Esophagus muscularis mucosa (tissue), 4 donors: ENCODE results near the gene PPP2R5C. TPM values are rescaled to one million over a fixed set of nuclear protein-coding genes. Genes with fewer than 3 reads are reported as not detected.

Experiments used
- DNase-seq: peaks from one replicate; pipeline ENCODE4 v3.0.0-alpha.2; 2017; ENCODE audit errors: extremely low spot score
- H3K27ac ChIP-seq, 4 donors: fragments of 200-600 bp; sonication (generic); replicated peaks in 1 of 4; 1 replicate in 3 of 4; 2 replicates in 1 of 4; pipeline ENCODE4 v1.5.1; 2016 to 2019; ENCODE audit warnings: mild to moderate bottlenecking in 1 of 4
- H3K27me3 ChIP-seq, 4 donors: fragments of 200-600 bp; sonication (generic); one replicate each; pipeline versions ENCODE4 v1.5.1 to v1.6.0; 2016 to 2019
- H3K36me3 ChIP-seq, 4 donors: fragments of 200-600 bp; sonication (generic); one replicate each; pipeline ENCODE4 v1.5.1; 2016 to 2019
- H3K4me1 ChIP-seq, 4 donors: fragments of 200-600 bp; sonication (generic); one replicate each; pipeline ENCODE4 v1.5.1; 2016 to 2019
- H3K4me3 ChIP-seq, 4 donors: fragments of 200-600 bp; sonication (generic); 1 replicate in 2 of 4; 2 replicates in 2 of 4; pipeline ENCODE4 v1.5.1; 2016 to 2019; ENCODE audit warnings: mild to moderate bottlenecking in 4 of 4, moderate library complexity in 1 of 4
- H3K9me3 ChIP-seq, 4 donors: fragments of 200-600 bp; sonication (generic); 1 replicate in 3 of 4; 2 replicates in 1 of 4; pipeline ENCODE4 v1.5.1; 2016 to 2019
- CTCF ChIP-seq, 3 experiments: fragments of 200-600 bp in 2 of 3; fragments of 450-650 bp in 1 of 3; sonication (generic) in 2 of 3; IDR thresholded peaks; one replicate each; pipeline ENCODE4 v1.5.1; 2017 to 2019; ENCODE audit warnings: antibody characterized with exemption in 3 of 3, mild to moderate bottlenecking in 2 of 3, moderate library complexity in 1 of 3
- EP300 ChIP-seq: sonication (generic); formaldehyde crosslinking; IDR thresholded peaks from one replicate; pipeline ENCODE4 v1.6.1; 2017; ENCODE audit warnings: antibody characterized with exemption
- POLR2A ChIP-seq: fragments of 450-650 bp; IDR thresholded peaks from one replicate; pipeline ENCODE4 v1.6.1; 2017; ENCODE audit warnings: antibody characterized with exemption, moderate library complexity, mild to moderate bottlenecking, low read depth
- POLR2AphosphoS5 ChIP-seq, 2 donors: sonication (generic); formaldehyde crosslinking; IDR thresholded peaks; one replicate each; pipeline ENCODE4 v1.6.1; 2017; ENCODE audit warnings: antibody characterized with exemption in 2 of 2
- WGBS: methylation state at CpG from one replicate; pipeline ENCODE4 v1.1.5; 2018; 5-methylcytosine and 5-hydroxymethylcytosine counted together
- intact Hi-C: fragments of 100-400 bp; cut with DNase I; formaldehyde crosslinking; loops from one replicate; pipeline ENCODE4 v1.15.1; 2023
- total RNA-seq, 4 donors: library from RNA; depleted of rRNA; stranded (reverse); fragments of >200 nt; gene quantifications; one replicate each; pipeline versions ENCODE4 v1.1.0 to v1.2.1, GENCODE V29; 2016

The PPP2R5C gene
- total RNA-seq, 4 donors from 2014 or later = 103 to 142 (median 131) TPM

- TF ChIP-seq CTCF (IDR thresholded peaks at IDR 0.05) = no peak
- no peak for TF ChIP-seq POLR2AphosphoS5 (IDR thresholded peaks at IDR 0.05)
- no peaks in the 10 kb centered on the region for H3K36me3 ChIP-seq
- WGBS = 75% methylated on average over 8 of the region's 8 CpGs
- DNase-seq = no peak
- peaks cover 0 to 27% (median 0%) of the 10 kb centered on the region in 4 donors for H3K27me3 ChIP-seq
- no peaks in the 10 kb centered on the region for H3K9me3 ChIP-seq
- intact Hi-C loops = no loop called here
- no peak overlapping the region for H3K27ac ChIP-seq
- H3K4me1 ChIP-seq = peaks cover 0 to 7% (median 5%) of the 10 kb centered on the region in 4 donors
- H3K4me3 ChIP-seq = no peak overlapping the region
Measured at GRCh38 chr14:101755591-101756324, 5.8 kb upstream of the PPP2R5C start.

GRCh38 chr14:101757064-101757838, 4.3 kb upstream of the PPP2R5C start:
- WGBS = 89% methylated on average over 12 of the region's 14 CpGs
- H3K4me1 ChIP-seq = peaks cover 0 to 9% (median 5%) of the 10 kb centered on the region in 4 donors
- no peaks in the 10 kb centered on the region for H3K9me3 ChIP-seq
- no peak overlapping the region for H3K4me3 ChIP-seq
- H3K27ac ChIP-seq = no peak overlapping the region
- H3K36me3 ChIP-seq = no peaks in the 10 kb centered on the region
- H3K27me3 ChIP-seq = peaks cover 0 to 26% (median 0%) of the 10 kb centered on the region in 4 donors
- no peak for TF ChIP-seq CTCF (IDR thresholded peaks at IDR 0.05)
- TF ChIP-seq POLR2AphosphoS5 (IDR thresholded peaks at IDR 0.05) = no peak
- TF ChIP-seq POLR2A = no peak
- TF ChIP-seq EP300 = no peak
- intact Hi-C loops = no loop called here
- peak; percentile 72 for DNase-seq

GRCh38 chr14:101757839-101758211, 3.7 kb upstream of the PPP2R5C start:
- Histone ChIP-seq H3K9me3 (no peaks in the 10 kb centered on the region), H3K36me3 (no peaks in the 10 kb centered on the region), H3K4me3 (no peak overlapping the region), H3K27ac (no peak overlapping the region), H3K27me3 (peaks cover 0 to 25% (median 0%) of the 10 kb centered on the region in 4 donors), H3K4me1 (peaks cover under 1 to 15% (median 11%) of the 10 kb centered on the region in 4 donors)
- TF ChIP-seq POLR2A (no peak), EP300 (no peak), CTCF (IDR thresholded peaks at IDR 0.05) (no peak), POLR2AphosphoS5 (IDR thresholded peaks at IDR 0.05) (no peak)
- 98% methylated on average over 3 of the region's 3 CpGs for WGBS
- intact Hi-C loops = loop anchor here (2.0 kb wide), 1 partner anchor 51 kb away; no protein-coding TSS in a partner anchor
- no peak for DNase-seq

GRCh38 chr14:101758913-101759593, 2.5 kb upstream of the PPP2R5C start:
- whole genome bisulfite sequencing = 84% methylated on average over 16 of the region's 16 CpGs
- no peaks in the 10 kb centered on the region for H3K9me3 ChIP-seq
- peaks cover 13 to 27% (median 23%) of the 10 kb centered on the region in 4 donors for H3K4me1 ChIP-seq
- H3K27me3 ChIP-seq = peaks cover 0 to 14% (median 0%) of the 10 kb centered on the region in 4 donors
- peaks cover 0 to 9% (median 4%) of the 10 kb centered on the region in 4 donors for H3K36me3 ChIP-seq
- intact Hi-C loops = loop anchor here (2.0 kb wide), 1 partner anchor 52 kb away; no protein-coding TSS in a partner anchor
- H3K4me3 ChIP-seq = no peak overlapping the region
- TF ChIP-seq EP300 (no peak), POLR2A (no peak)
- H3K27ac ChIP-seq = peak overlapping the region in 1 of 4 donors; percentile 94
- DNase-seq = peak; percentile 77
